ENCODE results near the gene ZNF470.

The ZNF470 gene

DNA sequence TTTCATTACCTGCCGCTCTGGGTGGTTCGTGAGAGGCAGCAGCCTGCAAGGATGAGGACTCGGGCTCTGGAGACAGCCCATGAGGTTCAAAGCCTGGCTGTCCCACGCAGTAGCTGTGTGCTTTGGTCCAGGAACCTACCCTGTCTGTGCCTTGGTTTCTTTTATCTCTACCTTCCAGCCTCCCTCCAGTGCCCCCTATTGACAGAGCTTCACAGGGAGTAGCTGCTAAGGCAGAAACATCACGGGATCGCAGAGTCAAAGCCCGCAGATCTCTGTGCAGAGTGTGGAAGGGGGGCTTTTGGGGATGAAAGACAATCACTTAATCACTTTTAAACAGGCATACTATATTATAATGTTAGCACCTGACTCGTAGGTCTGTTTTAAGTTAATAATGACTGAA is 44.0 kb downstream of the ZNF470 start:
- DNase-seq, result no peak

DNA sequence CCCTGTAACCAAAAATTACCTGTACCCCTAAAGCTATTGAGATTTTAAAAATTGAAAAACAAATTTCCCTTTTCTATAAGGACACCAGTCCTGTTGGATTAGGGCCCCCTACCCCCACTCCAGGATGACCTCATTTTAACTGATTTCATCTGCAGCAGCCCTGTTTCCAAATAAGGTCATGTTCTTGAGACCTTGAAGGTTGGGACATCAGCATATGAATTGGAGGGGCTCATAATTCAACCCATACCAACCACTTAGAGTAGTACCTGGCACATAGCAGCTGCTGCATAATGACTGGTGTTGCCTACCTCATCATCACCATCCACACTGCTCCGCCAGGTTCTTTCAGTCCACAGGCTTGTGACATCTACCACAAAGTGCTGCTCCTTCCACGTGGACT is 45.5 kb downstream of the ZNF470 start:
- no peak for DNase-seq

DNA sequence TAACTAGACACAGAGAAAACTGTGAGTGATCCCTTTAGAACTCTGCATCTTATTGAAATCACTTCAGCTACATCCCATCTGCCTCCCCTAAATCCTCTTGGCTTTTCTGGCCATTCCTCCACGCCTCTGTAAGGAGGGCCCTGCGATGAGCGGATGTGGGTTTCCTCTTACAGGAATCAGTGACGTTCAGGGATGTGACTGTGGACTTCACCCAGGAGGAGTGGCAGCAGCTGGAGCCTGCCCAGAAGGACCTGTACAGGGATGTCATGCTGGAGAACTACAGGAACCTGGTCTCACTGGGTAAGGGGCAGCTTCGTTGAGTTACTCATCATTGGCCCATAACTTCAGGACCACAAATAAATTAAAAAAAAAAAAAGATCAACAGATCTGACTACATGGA is 46.4 kb downstream of the ZNF470 start:
- no peak for DNase-seq

DNA sequence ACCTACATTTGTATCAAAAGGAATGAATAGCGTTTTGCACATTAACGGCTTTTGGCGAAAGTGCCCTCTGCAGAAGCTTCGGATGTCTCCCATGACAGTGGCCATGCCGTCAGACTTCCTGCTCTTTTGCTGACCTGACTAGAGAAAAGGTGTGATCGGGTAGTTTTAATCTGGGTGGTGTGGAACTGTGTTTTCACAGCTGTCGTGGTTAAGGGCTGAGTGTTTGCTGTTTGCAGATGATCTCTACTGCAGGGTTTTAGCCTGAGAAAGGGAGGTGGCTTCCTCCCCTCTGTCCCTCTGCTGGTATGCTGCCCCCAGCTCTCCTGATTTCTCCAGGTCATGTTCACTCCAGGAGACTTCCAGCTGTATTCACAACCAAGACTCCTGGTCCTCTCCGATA is 50.3 kb downstream of the ZNF470 start:
- no peak for DNase-seq

- no peak for DNase-seq
Measured at GRCh38 chr19:56619121-56619520, 51.9 kb downstream of the ZNF470 start.

GRCh38 chr19:56622374-56622773 is 55.1 kb downstream of the ZNF470 start:
- no peak for DNase-seq

- DNase-seq, result no peak
Measured at GRCh38 chr19:56623006-56623405, 55.7 kb downstream of the ZNF470 start.

DNA sequence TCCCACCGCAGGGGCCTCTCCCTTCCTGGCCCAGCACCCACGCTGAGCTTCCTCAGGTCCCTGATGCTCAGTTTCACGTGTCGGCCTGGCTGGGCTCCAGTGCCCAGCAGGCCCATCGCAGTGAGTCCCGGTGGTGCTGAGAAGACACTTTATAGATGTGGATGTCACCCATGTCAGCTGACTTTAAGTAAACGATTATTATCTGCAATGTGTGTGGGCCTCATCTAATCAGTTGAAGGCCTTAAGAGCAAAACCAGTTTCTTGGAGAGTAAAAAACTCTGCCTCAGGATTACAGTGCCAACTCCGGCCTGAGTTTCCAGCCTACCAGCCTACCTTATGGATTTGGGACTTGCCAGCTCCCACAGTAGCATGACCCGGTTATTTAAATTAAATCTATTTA is 58.4 kb downstream of the ZNF470 start:
- DNase-seq, result no peak

- no peak for DNase-seq
Measured at GRCh38 chr19:56633021-56633420, 65.8 kb downstream of the ZNF470 start.

- DNase-seq, result no peak
Measured at GRCh38 chr19:56637976-56638555, 70.8 kb downstream of the ZNF470 start.
